MM.1S (cell line): ENCODE data around the gene PCSK4.

Experiments used
- DNase-seq: peaks from one replicate; pipeline ENCODE4 v3.0.0-alpha.2; 2015
- H2AFZ ChIP-seq: fragments of 300-600 bp; sonication (generic); 2 replicates; pipeline ENCODE4 v1.6.0; 2016; ENCODE audit warnings: antibody characterized with exemption, low read length
- H3F3A ChIP-seq: fragments of 300-600 bp; sonication (generic); 2 replicates; pipeline ENCODE4 v1.6.1; 2016; ENCODE audit warnings: mild to moderate bottlenecking, antibody characterized with exemption, low read length, moderate library complexity, mixed read lengths; ENCODE audit not compliant: insufficient read depth
- H3K27ac ChIP-seq: fragments of 300-600 bp; sonication (generic); 2 replicates; pipeline ENCODE4 v1.5.1; 2016; ENCODE audit warnings: mild to moderate bottlenecking, low read length
- H3K27me3 ChIP-seq: fragments of 300-600 bp; sonication (generic); replicated peaks from 2 replicates; pipeline ENCODE4 v1.6.0; 2016; ENCODE audit warnings: low read length; ENCODE audit not compliant: insufficient read depth
- H3K36me3 ChIP-seq: fragments of 300-600 bp; sonication (generic); replicated peaks from 2 replicates; pipeline ENCODE4 v1.6.1; 2016; ENCODE audit warnings: mild to moderate bottlenecking, low read length, mixed read lengths; ENCODE audit not compliant: insufficient read depth
- H3K4me1 ChIP-seq: fragments of 300-600 bp; sonication (generic); 2 replicates; pipeline ENCODE4 v1.6.1; 2016; ENCODE audit warnings: low read length, mixed read lengths
- H3K4me2 ChIP-seq: fragments of 300-600 bp; sonication (generic); 2 replicates; pipeline ENCODE4 v1.6.0; 2016; ENCODE audit warnings: low read depth, low read length
- H3K4me3 ChIP-seq: fragments of 300-600 bp; sonication (generic); 2 replicates; pipeline ENCODE4 v1.5.1; 2016; ENCODE audit warnings: low read length, mixed read lengths
- H3K79me2 ChIP-seq: fragments of 300-600 bp; sonication (generic); 2 replicates; pipeline ENCODE4 v1.6.1; 2016; ENCODE audit warnings: mixed run types, low read length, mixed read lengths
- H3K9ac ChIP-seq: fragments of 300-600 bp; sonication (generic); 2 replicates; pipeline ENCODE4 v1.6.1; 2016; ENCODE audit warnings: low read length, mixed read lengths
- H3K9me2 ChIP-seq: fragments of 300-600 bp; sonication (generic); replicated peaks from 2 replicates; pipeline ENCODE4 v1.6.1; 2016; ENCODE audit warnings: mild to moderate bottlenecking, low read length, mixed read lengths; ENCODE audit not compliant: insufficient read depth
- H3K9me3 ChIP-seq: fragments of 300-600 bp; sonication (generic); replicated peaks from 2 replicates; pipeline ENCODE4 v1.6.1; 2016; ENCODE audit warnings: mild to moderate bottlenecking, low read length, mixed read lengths; ENCODE audit not compliant: insufficient read depth
- H4K20me1 ChIP-seq: fragments of 300-600 bp; sonication (generic); 2 replicates; pipeline ENCODE4 v1.6.1; 2016; ENCODE audit warnings: mild to moderate bottlenecking, low read length, moderate library complexity, mixed read lengths; ENCODE audit not compliant: insufficient read depth
- CTCF ChIP-seq: fragments of 300-600 bp; sonication (generic); IDR thresholded peaks from 2 replicates; pipeline ENCODE4 v1.5.1; 2016; ENCODE audit warnings: antibody characterized with exemption, low read length, mixed read lengths
- EZH2 ChIP-seq: fragments of 300-600 bp; sonication (generic); optimal IDR thresholded peaks from 2 replicates; pipeline ENCODE3; 2017; ENCODE audit warnings: low read depth, mild to moderate bottlenecking, antibody characterized with exemption, low read length, mixed read lengths
- EZH2phosphoT487 ChIP-seq: fragments of 300-600 bp; sonication (generic); IDR thresholded peaks from 2 replicates; pipeline ENCODE4 v1.6.1; 2018; ENCODE audit warnings: antibody characterized with exemption, low read length

Gene PCSK4

GRCh38 chr19:1432507-1432887, 57.7 kb downstream of the PCSK4 start:
- Histone ChIP-seq H3K4me3 (no peak overlapping the region), H3K9ac (no peak overlapping the region), H3K9me2 (no peaks in the 10 kb centered on the region), H3K4me2 (no peak overlapping the region), H3K27me3 (no peaks in the 10 kb centered on the region), H3K9me3 (no peaks in the 10 kb centered on the region), H2AFZ (no peak overlapping the region), H4K20me1 (no peaks in the 10 kb centered on the region), H3K36me3 (0 out of 2 replicates have a peak, but pooled peaks cover 3% of the 10 kb centered on the region), H3K79me2 (peaks cover 42% of the 10 kb centered on the region), H3K4me1 (0 out of 2 replicates have a peak, but pooled peaks cover under 1% of the 10 kb centered on the region), H3K27ac (no peak overlapping the region), H3F3A (peaks cover 20% of the 10 kb centered on the region)
- no peak for TF ChIP-seq EZH2
- TF ChIP-seq CTCF = no peak
- no peak for TF ChIP-seq EZH2phosphoT487
- no peak for DNase-seq

GRCh38 chr19:1431759-1432506, 58.2 kb downstream of the PCSK4 start:
- H3K36me3 ChIP-seq = 0 out of 2 replicates have a peak, but pooled peaks cover 3% of the 10 kb centered on the region
- DNase-seq = no peak
- H3K9me3 ChIP-seq = no peaks in the 10 kb centered on the region
- TF ChIP-seq CTCF (no peak), EZH2 (no peak), EZH2phosphoT487 (no peak)
- H3K79me2 ChIP-seq = peaks cover 44% of the 10 kb centered on the region
- H3K4me3 ChIP-seq = no peak overlapping the region
- no peaks in the 10 kb centered on the region for H3K27me3 ChIP-seq
- peaks cover 16% of the 10 kb centered on the region for H3F3A ChIP-seq
- no peak overlapping the region for H3K27ac ChIP-seq
- no peak overlapping the region for H3K9ac ChIP-seq
- no peaks in the 10 kb centered on the region for H4K20me1 ChIP-seq
- no peaks in the 10 kb centered on the region for H3K9me2 ChIP-seq
- H3K4me1 ChIP-seq = no peaks in the 10 kb centered on the region
- no peak overlapping the region for H3K4me2 ChIP-seq
- H2AFZ ChIP-seq = no peak overlapping the region
